Fibroblast of lung (primary cell): ENCODE measurements around the gene UGT2A3.

Experiments used
- EZH2 ChIP-seq: IDR thresholded peaks from 2 replicates; pipeline ENCODE4 v1.5.1; 2012; ENCODE audit warnings: low read length, control low read depth, mild to moderate bottlenecking; ENCODE audit errors: missing control alignments
- TF ChIP-seq, protein P1 (sequence below), 2 donors: IDR thresholded peaks in 1 of 2; conservative IDR thresholded peaks in 1 of 2; 1 replicate in 1 of 2; 2 replicates in 1 of 2; pipeline ENCODE4 v1.5.1; 2011 to 2012; ENCODE audit warnings: low read length in 2 of 2, control low read depth in 1 of 2, inconsistent platforms in 1 of 2, low read depth in 1 of 2, mild to moderate bottlenecking in 1 of 2

DNA sequence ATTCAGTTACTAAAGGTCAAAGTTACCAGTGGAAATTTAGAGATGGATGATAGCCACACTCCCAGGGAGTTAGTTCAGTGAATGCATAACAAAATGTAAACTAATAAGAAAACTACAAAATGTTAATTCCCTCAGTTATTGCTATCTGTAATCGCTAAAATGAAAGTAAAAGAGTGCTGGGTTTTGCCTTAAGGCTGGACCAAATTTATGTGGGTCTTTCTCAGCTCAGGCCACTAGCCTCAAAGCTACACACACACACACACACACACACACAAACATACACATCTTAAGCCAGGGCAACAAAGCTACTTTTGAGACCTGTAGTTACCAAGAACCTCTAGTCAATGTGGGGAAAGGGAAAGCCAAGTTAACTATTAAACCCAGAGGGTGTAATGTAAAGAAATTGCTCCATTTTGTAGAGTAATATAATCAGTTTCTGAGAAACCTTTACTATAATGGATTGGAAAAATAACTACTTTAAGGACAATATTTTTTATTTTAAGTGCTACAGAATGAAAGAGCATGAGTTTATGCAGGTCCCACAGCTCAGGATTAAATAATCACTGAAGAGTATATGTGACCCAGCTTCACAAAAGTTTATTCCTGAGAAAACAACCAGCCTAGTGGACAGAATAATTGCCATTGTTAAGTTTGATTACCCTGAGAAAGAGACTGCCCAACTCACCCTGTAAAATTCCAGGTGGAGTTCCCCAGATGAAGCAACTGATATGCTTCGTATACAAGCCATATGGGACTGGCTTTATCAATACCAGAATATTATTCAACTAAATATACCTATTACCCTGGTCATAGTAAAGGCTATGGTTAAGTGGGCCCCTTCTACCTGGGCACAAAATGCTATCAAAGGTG lies 8.9 kb upstream of the UGT2A3 start:
- no peak for TF ChIP-seq EZH2
- TF ChIP-seq, protein P1, sequence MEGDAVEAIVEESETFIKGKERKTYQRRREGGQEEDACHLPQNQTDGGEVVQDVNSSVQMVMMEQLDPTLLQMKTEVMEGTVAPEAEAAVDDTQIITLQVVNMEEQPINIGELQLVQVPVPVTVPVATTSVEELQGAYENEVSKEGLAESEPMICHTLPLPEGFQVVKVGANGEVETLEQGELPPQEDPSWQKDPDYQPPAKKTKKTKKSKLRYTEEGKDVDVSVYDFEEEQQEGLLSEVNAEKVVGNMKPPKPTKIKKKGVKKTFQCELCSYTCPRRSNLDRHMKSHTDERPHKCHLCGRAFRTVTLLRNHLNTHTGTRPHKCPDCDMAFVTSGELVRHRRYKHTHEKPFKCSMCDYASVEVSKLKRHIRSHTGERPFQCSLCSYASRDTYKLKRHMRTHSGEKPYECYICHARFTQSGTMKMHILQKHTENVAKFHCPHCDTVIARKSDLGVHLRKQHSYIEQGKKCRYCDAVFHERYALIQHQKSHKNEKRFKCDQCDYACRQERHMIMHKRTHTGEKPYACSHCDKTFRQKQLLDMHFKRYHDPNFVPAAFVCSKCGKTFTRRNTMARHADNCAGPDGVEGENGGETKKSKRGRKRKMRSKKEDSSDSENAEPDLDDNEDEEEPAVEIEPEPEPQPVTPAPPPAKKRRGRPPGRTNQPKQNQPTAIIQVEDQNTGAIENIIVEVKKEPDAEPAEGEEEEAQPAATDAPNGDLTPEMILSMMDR (conservative IDR thresholded peaks at IDR 0.05 in 1 of 2, IDR thresholded peaks at IDR 0.05 in 1 of 2; ENCODE audit: low read depth in 1 of 2, low read length in 2 of 2), result no peak
